IMR-90 (cell line): ENCODE data around the gene ADRB2. TPM values are rescaled to one million over a fixed set of nuclear protein-coding genes. Genes with fewer than 3 reads are reported as not detected.

Experiments
- ATAC-seq: fragments of 200-7000 bp; cut with Tn5 transposase; 2 replicates; pipeline ENCODE4 v1.9.1; 2020; ENCODE audit warnings: low read depth, mild to moderate bottlenecking, moderate library complexity
- BruUV-seq: library from RNA; stranded (reverse); fragments of 400-500 nt; replicated peaks from 2 replicates; lab custom pipeline; 2021; lab: Mats Ljungman, UMichigan
- CTCF ChIA-PET: fragments of 300-600 bp; formaldehyde crosslinking; extraction: SDS; loops from one replicate; lab custom pipeline; 2021; ENCODE audit warnings: antibody characterized with exemption; lab: Yijun Ruan, JAX
- POLR2A ChIA-PET: fragments of 300-600 bp; sonication (Branson Sonifier 250); formaldehyde crosslinking; loops from one replicate; lab custom pipeline; 2022; ENCODE audit warnings: antibody characterized with exemption; ENCODE audit not compliant: unreplicated experiment; lab: Charles Lee
- DNase-seq: peaks from one replicate; pipeline ENCODE4 v3.0.0; 2013
- H2AFZ ChIP-seq: replicated peaks from 2 replicates; pipeline ENCODE3; 2013; ENCODE audit warnings: low read length, mild to moderate bottlenecking; ENCODE audit not compliant: poor library complexity
- H2AK5ac ChIP-seq: 2 replicates; pipeline ENCODE4 v1.6.1; 2013; ENCODE audit warnings: low read depth, low read length, inconsistent platforms
- H2AK9ac ChIP-seq: replicated peaks from 2 replicates; pipeline ENCODE3; 2013; ENCODE audit warnings: mild to moderate bottlenecking, low read depth, low read length, moderate library complexity; ENCODE audit not compliant: poor library complexity
- H2BK120ac ChIP-seq: 2 replicates; pipeline ENCODE4 v1.6.1; 2013; ENCODE audit warnings: low read depth, low read length, inconsistent platforms
- H2BK15ac ChIP-seq: 3 replicates; pipeline ENCODE4 v1.6.1; 2013; ENCODE audit warnings: low read depth, low read length, inconsistent platforms
- H2BK20ac ChIP-seq: 2 replicates; pipeline ENCODE4 v1.6.1; 2013; ENCODE audit warnings: low read depth, mild to moderate bottlenecking, inconsistent platforms, low read length, moderate library complexity
- H2BK5ac ChIP-seq: 2 replicates; pipeline ENCODE4 v1.6.1; 2013; ENCODE audit warnings: mild to moderate bottlenecking, low read depth, low read length, inconsistent platforms; ENCODE audit not compliant: poor library complexity, severe bottlenecking
- H3K14ac ChIP-seq: replicated peaks from 2 replicates; pipeline ENCODE4 v1.6.1; 2013; ENCODE audit warnings: low read depth, low read length, inconsistent platforms
- H3K18ac ChIP-seq: 2 replicates; pipeline ENCODE4 v1.6.1; 2013; ENCODE audit warnings: low read depth, low read length, control low read depth
- H3K23ac ChIP-seq: 2 replicates; pipeline ENCODE4 v1.6.1; 2013; ENCODE audit warnings: low read depth, low read length, inconsistent platforms
- H3K27ac ChIP-seq: 2 replicates; pipeline ENCODE4 v1.5.1; 2013; ENCODE audit warnings: mild to moderate bottlenecking, control low read depth, low read length; ENCODE audit not compliant: insufficient read depth
- H3K27me3 ChIP-seq: 2 replicates; pipeline ENCODE4 v1.6.1; 2013; ENCODE audit warnings: low read length; ENCODE audit not compliant: control insufficient read depth, insufficient read depth
- H3K36me3 ChIP-seq: 2 replicates; pipeline ENCODE4 v1.6.1; 2013; ENCODE audit warnings: low read length, mixed read lengths; ENCODE audit not compliant: control insufficient read depth, insufficient read depth
- H3K4ac ChIP-seq: 2 replicates; pipeline ENCODE4 v1.6.1; 2013; ENCODE audit warnings: low read depth, low read length, inconsistent platforms
- H3K4me1 ChIP-seq: 2 replicates; pipeline ENCODE4 v1.6.1; 2013; ENCODE audit warnings: low read length, mixed read lengths; ENCODE audit not compliant: control insufficient read depth, insufficient read depth
- H3K4me2 ChIP-seq: 2 replicates; pipeline ENCODE4 v1.6.1; 2013; ENCODE audit warnings: low read depth, mild to moderate bottlenecking, control low read depth, low read length, moderate library complexity
- H3K4me3 ChIP-seq: 2 replicates; pipeline ENCODE4 v1.5.1; 2013; ENCODE audit warnings: low read depth, mild to moderate bottlenecking, control low read depth, low read length, moderate library complexity; ENCODE audit not compliant: insufficient read depth
- H3K56ac ChIP-seq: 2 replicates; pipeline ENCODE4 v1.6.1; 2013; ENCODE audit warnings: low read length, inconsistent platforms; ENCODE audit not compliant: insufficient read depth; ENCODE audit errors: extremely low read depth
- H3K79me1 ChIP-seq, 2 experiments: 2 replicates each; pipeline ENCODE4 v1.6.1; 2013; ENCODE audit warnings: low read length in 2 of 2, inconsistent platforms in 1 of 2, low read depth in 1 of 2
- H3K9ac ChIP-seq: 2 replicates; pipeline ENCODE4 v1.6.1; 2013; ENCODE audit warnings: low read depth, low read length, control low read depth
- H3K9me1 ChIP-seq: 2 replicates; pipeline ENCODE4 v1.6.1; 2013; ENCODE audit warnings: low read length, inconsistent platforms; ENCODE audit not compliant: insufficient read depth
- H3K9me3 ChIP-seq: 2 replicates; pipeline ENCODE4 v1.6.1; 2013; ENCODE audit warnings: low read length; ENCODE audit not compliant: control insufficient read depth, insufficient read depth
- H4K20me1 ChIP-seq: 2 replicates; pipeline ENCODE4 v1.6.1; 2013; ENCODE audit warnings: low read length, inconsistent platforms; ENCODE audit not compliant: insufficient read depth
- H4K5ac ChIP-seq: 2 replicates; pipeline ENCODE4 v1.6.1; 2013; ENCODE audit warnings: mild to moderate bottlenecking, low read depth, low read length, control low read depth
- H4K8ac ChIP-seq, 2 experiments: 2 replicates each; pipeline ENCODE4 v1.6.1; 2013; ENCODE audit warnings: low read depth in 2 of 2, low read length in 2 of 2, control low read depth in 1 of 2, inconsistent platforms in 1 of 2
- H4K91ac ChIP-seq: 2 replicates; pipeline ENCODE4 v1.6.1; 2013; ENCODE audit warnings: low read depth, low read length, inconsistent platforms; ENCODE audit not compliant: insufficient read depth
- BHLHE40 ChIP-seq: fragments of 150-350 bp; IDR thresholded peaks from 2 replicates; pipeline ENCODE4 v1.6.1; 2016; ENCODE audit warnings: mild to moderate bottlenecking, low read depth, low read length
- CTCF ChIP-seq: conservative IDR thresholded peaks from 2 replicates; pipeline ENCODE4 v1.5.1; 2012; ENCODE audit warnings: mild to moderate bottlenecking, low read depth, low read length, improper control_type of control experiment
- MAZ ChIP-seq: IDR thresholded peaks from 2 replicates; pipeline ENCODE4 v1.6.1; 2012; ENCODE audit warnings: low read depth, mild to moderate bottlenecking, low read length, improper control_type of control experiment, moderate library complexity, borderline replicate concordance
- POLR2A ChIP-seq: IDR thresholded peaks from 2 replicates; pipeline ENCODE4 v1.6.1; 2012; ENCODE audit warnings: mild to moderate bottlenecking, low read depth, low read length
- RAD21 ChIP-seq: IDR thresholded peaks from 2 replicates; pipeline ENCODE4 v1.6.1; 2012; ENCODE audit warnings: low read length, improper control_type of control experiment
- RFX5 ChIP-seq: IDR thresholded peaks from 2 replicates; pipeline ENCODE4 v1.8.0; 2012; ENCODE audit warnings: low read depth, mild to moderate bottlenecking, low read length, moderate library complexity
- SMC3 ChIP-seq: fragments of 150-350 bp; IDR thresholded peaks from 2 replicates; pipeline ENCODE4 v1.6.1; 2016; ENCODE audit warnings: low read depth, mild to moderate bottlenecking, antibody characterized with exemption, low read length, moderate library complexity
- WGBS, 2 experiments: methylation state at CpG; one replicate each; pipeline versions ENCODE4 v1.1.5 to v1.1.7; 2013; ENCODE audit warnings: missing lambda C conversion rate in 2 of 2; ENCODE audit not compliant: insufficient read length in 1 of 2; ENCODE audit errors: extremely low coverage in 2 of 2; 5-methylcytosine and 5-hydroxymethylcytosine counted together
- dilution Hi-C: fragments of 300-500 bp; cut with HindIII; formaldehyde crosslinking; loops from one replicate; pipeline ENCODE4 v1.14.3; 2018; ENCODE audit warnings: low sequenced_read_pairs; ENCODE audit not compliant: unreplicated experiment
- in situ Hi-C: fragments of 300-500 bp; cut with MboI; formaldehyde crosslinking; loops from 3 replicates; pipeline ENCODE4 v1.14.3; 2019; ENCODE audit warnings: low sequenced_read_pairs, inconsistent platforms, mixed read lengths
- intact Hi-C: fragments of 100-400 bp; cut with micrococcal nuclease; formaldehyde crosslinking; loops from 2 replicates; pipeline ENCODE4 v1.10.0; 2022
- polyA plus RNA-seq, 3 experiments: library from polyadenylated mRNA; depleted of rRNA; stranded (reverse); fragments of >200 nt; gene quantifications; 2 replicates each; pipeline ENCODE4 v1.2.3, GENCODE V29; 2012; ENCODE audit warnings: low replicate concordance in 1 of 3
- total RNA-seq: library from RNA; depleted of rRNA; stranded (reverse); fragments of >200 nt; gene quantifications from 2 replicates; pipeline ENCODE4 v1.2.3, GENCODE V29; 2012

Gene ADRB2
- total and polyA plus RNA-seq, 2 of the 4 experiments (the other 2 are of a cell fraction), result 1.6 to 3.4 TPM

GRCh38 chr5:148820461-148821395 lies 5.7 kb upstream of the ADRB2 start:
- no peak overlapping the region for H3K56ac ChIP-seq
- TF ChIP-seq POLR2A, result no peak
- TF ChIP-seq RFX5, result no peak
- no peak for TF ChIP-seq BHLHE40
- peak; percentile 70 for TF ChIP-seq SMC3
- TF ChIP-seq MAZ, result no peak
- TF ChIP-seq CTCF, result peak; percentile 59
- peak; percentile 57 for TF ChIP-seq RAD21
- no peaks in the 10 kb centered on the region for H3K9me1 ChIP-seq
- H2BK5ac ChIP-seq, result no peak overlapping the region
- WGBS, 2 experiments, result 0% methylated on average over 1 of the region's 6 CpGs; no CpG with 5 or more reads in 1 of the 2 experiments
- 0 out of 2 replicates have a peak, but pooled peaks cover 2% of the 10 kb centered on the region for H3K4me1 ChIP-seq
- dilution Hi-C loops, result no loop called here
- intact Hi-C loops, result loop anchor here (1.0 kb wide), 4 partner anchors 137 to 294 kb away; no protein-coding TSS in a partner anchor
- ATAC-seq (peak; percentile 77), DNase-seq (peak; percentile 50)
- POLR2A ChIA-PET, result no interaction called here
- H3K23ac ChIP-seq, result no peak overlapping the region
- no peak overlapping the region for H3K27ac ChIP-seq
- H4K20me1 ChIP-seq, result no peaks in the 10 kb centered on the region
- H2BK120ac ChIP-seq, result no peak overlapping the region
- no peaks in the 10 kb centered on the region for H3K79me1 ChIP-seq
- CTCF ChIA-PET, result interaction anchor here (0.6 to 1.7 kb wide), 23 partner anchors 9 to 625 kb away, joined by 3 to 14 read pairs (median 4); no protein-coding TSS in a partner anchor
- H3K36me3 ChIP-seq, result no peaks in the 10 kb centered on the region
- no peak overlapping the region for H2BK20ac ChIP-seq
- no peak overlapping the region for H2AFZ ChIP-seq
- H4K5ac ChIP-seq, result no peak overlapping the region
- H3K4ac ChIP-seq, result no peak overlapping the region
- H3K14ac ChIP-seq, result no peak overlapping the region
- H3K4me2 ChIP-seq, result no peak overlapping the region
- no peak overlapping the region for H4K8ac ChIP-seq
- no peaks in the 10 kb centered on the region for H3K9me3 ChIP-seq
- no peak overlapping the region for H4K91ac ChIP-seq
- H2BK15ac ChIP-seq, result no peak overlapping the region
- H3K18ac ChIP-seq, result no peak overlapping the region
- no peak overlapping the region for H2AK5ac ChIP-seq
- no peak overlapping the region for H3K4me3 ChIP-seq
- in situ Hi-C loops, result loop anchor here (10.0 kb wide), 1 partner anchor 174 kb away; no protein-coding TSS in a partner anchor
- no peak overlapping the region for H3K9ac ChIP-seq
- BruUV-seq, result no TSS peak
- H3K27me3 ChIP-seq, result no peaks in the 10 kb centered on the region; the same call in 1 of the 2 replicates
- H2AK9ac ChIP-seq, result no peak overlapping the region
